ENCODE results near the gene RBBP8. TPM values are rescaled to one million over a fixed set of nuclear protein-coding genes. Genes with fewer than 3 reads are reported as not detected.

RBBP8 gene
- total and polyA plus RNA-seq, 2 experiments from 2014 or later, result 27.1 to 45.2 TPM

GRCh38 chr18:22964116-22964515 is 31.0 kb downstream of the RBBP8 start:
- DNase-seq, result no peak
- H3K79me2 ChIP-seq (ENCODE audit: insufficient read depth), result no peaks in the 10 kb centered on the region; the same call in 1 of the 2 replicates
- WGBS, 2 experiments (ENCODE audit: low coverage in 1 of 2, low lambda C conversion rate in 2 of 2, missing lambda C conversion rate in 2 of 2), result 88 to 91% methylated on average over 3 of the region's 3 CpGs
- no peaks in the 10 kb centered on the region for H3K9me2 ChIP-seq (ENCODE audit: insufficient read depth)
- H3K4me2 ChIP-seq (ENCODE audit: unreplicated experiment), result no peak overlapping the region
- no peaks in the 10 kb centered on the region for H3K9me3 ChIP-seq (ENCODE audit: low read depth)
- H3K27ac ChIP-seq, result no peak overlapping the region
- H3K4me1 ChIP-seq (ENCODE audit: insufficient read depth), result no peaks in the 10 kb centered on the region
- no peak for TF ChIP-seq EZH2 (IDR thresholded peaks at IDR 0.05; ENCODE audit: insufficient read depth, poor library complexity, severe bottlenecking)
- no peak for TF ChIP-seq EZH2phosphoT487 (IDR thresholded peaks at IDR 0.05; ENCODE audit: insufficient read depth, low read depth)
- H3K9ac ChIP-seq, result no peak overlapping the region
- no peak overlapping the region for H2AFZ ChIP-seq
- in situ Hi-C loops (cut with MboI), result no loop called here
- no peaks in the 10 kb centered on the region; the same call in 1 of the 2 replicates for H3F3A ChIP-seq (ENCODE audit: insufficient read depth)
- no peaks in the 10 kb centered on the region for H3K27me3 ChIP-seq (replicated peaks; ENCODE audit: insufficient read depth)
- H4K20me1 ChIP-seq (ENCODE audit: insufficient read depth), result no peaks in the 10 kb centered on the region; the same call in 1 of the 2 replicates
- no peaks in the 10 kb centered on the region for H3K36me3 ChIP-seq (ENCODE audit: low read depth)
- H3K4me3 ChIP-seq, result no peak overlapping the region

GRCh38 chr18:22964722-22965121 is 31.6 kb downstream of the RBBP8 start:
- H3K9me3 ChIP-seq (ENCODE audit: low read depth), result no peaks in the 10 kb centered on the region
- H3K4me2 ChIP-seq (ENCODE audit: unreplicated experiment), result no peak overlapping the region
- no peaks in the 10 kb centered on the region for H3K4me1 ChIP-seq (ENCODE audit: insufficient read depth)
- in situ Hi-C loops (cut with MboI), result no loop called here
- H3K36me3 ChIP-seq (ENCODE audit: low read depth), result no peaks in the 10 kb centered on the region; the same call in 1 of the 2 replicates
- H3K79me2 ChIP-seq (ENCODE audit: insufficient read depth), result no peaks in the 10 kb centered on the region; the same call in 1 of the 2 replicates
- no peaks in the 10 kb centered on the region for H3K27me3 ChIP-seq (replicated peaks; ENCODE audit: insufficient read depth)
- no peaks in the 10 kb centered on the region for H3F3A ChIP-seq (ENCODE audit: insufficient read depth)
- H2AFZ ChIP-seq, result no peak overlapping the region
- H3K4me3 ChIP-seq, result no peak overlapping the region
- no peak overlapping the region for H3K9ac ChIP-seq
- no peak for DNase-seq
- no peak overlapping the region for H3K27ac ChIP-seq
- TF ChIP-seq EZH2 (IDR thresholded peaks at IDR 0.05; ENCODE audit: insufficient read depth, poor library complexity, severe bottlenecking) (no peak), EZH2phosphoT487 (IDR thresholded peaks at IDR 0.05; ENCODE audit: insufficient read depth, low read depth) (no peak)
- H4K20me1 ChIP-seq (ENCODE audit: insufficient read depth), result no peaks in the 10 kb centered on the region; the same call in 1 of the 2 replicates
- H3K9me2 ChIP-seq (ENCODE audit: insufficient read depth), result no peaks in the 10 kb centered on the region

GRCh38 chr18:22971038-22971437 is 37.9 kb downstream of the RBBP8 start:
- Histone ChIP-seq H3K9ac (no peak overlapping the region), H3K4me2 (ENCODE audit: unreplicated experiment) (peak overlapping the region; percentile 13), H3K4me1 (ENCODE audit: insufficient read depth) (peaks cover 14% of the 10 kb centered on the region), H3K9me2 (ENCODE audit: insufficient read depth) (no peaks in the 10 kb centered on the region), H3F3A (ENCODE audit: insufficient read depth) (no peaks in the 10 kb centered on the region), H3K9me3 (ENCODE audit: low read depth) (no peaks in the 10 kb centered on the region), H3K4me3 (no peak overlapping the region), H4K20me1 (ENCODE audit: insufficient read depth) (no peaks in the 10 kb centered on the region), H2AFZ (no peak overlapping the region), H3K27ac (peak overlapping the region; percentile 12; the same call in 1 of the 2 replicates), H3K27me3 (replicated peaks; ENCODE audit: insufficient read depth) (no peaks in the 10 kb centered on the region), H3K36me3 (ENCODE audit: low read depth) (no peaks in the 10 kb centered on the region; the same call in 1 of the 2 replicates), H3K79me2 (ENCODE audit: insufficient read depth) (no peaks in the 10 kb centered on the region)
- in situ Hi-C loops (cut with MboI), result no loop called here
- TF ChIP-seq EZH2 (IDR thresholded peaks at IDR 0.05; ENCODE audit: insufficient read depth, poor library complexity, severe bottlenecking), result no peak
- no peak for TF ChIP-seq EZH2phosphoT487 (IDR thresholded peaks at IDR 0.05; ENCODE audit: insufficient read depth, low read depth)
- WGBS, 2 experiments (ENCODE audit: low coverage in 1 of 2, low lambda C conversion rate in 2 of 2, missing lambda C conversion rate in 2 of 2), result 74 to 75% methylated on average over 3 of the region's 3 CpGs
- peak; percentile 47 for DNase-seq

GRCh38 chr18:22974001-22974400 is 40.9 kb downstream of the RBBP8 start:
- H3F3A ChIP-seq (ENCODE audit: insufficient read depth), result peaks cover 7% of the 10 kb centered on the region; the same call in 1 of the 2 replicates
- no peak overlapping the region for H2AFZ ChIP-seq
- peak overlapping the region; percentile 10 for H3K4me2 ChIP-seq (ENCODE audit: unreplicated experiment)
- DNase-seq, result peak; percentile 29
- H3K27me3 ChIP-seq (replicated peaks; ENCODE audit: insufficient read depth), result no peaks in the 10 kb centered on the region
- no peaks in the 10 kb centered on the region for H3K79me2 ChIP-seq (ENCODE audit: insufficient read depth)
- no peak overlapping the region for H3K4me3 ChIP-seq
- in situ Hi-C loops (cut with MboI), result no loop called here
- no peak overlapping the region for H3K9ac ChIP-seq
- TF ChIP-seq EZH2 (IDR thresholded peaks at IDR 0.05; ENCODE audit: insufficient read depth, poor library complexity, severe bottlenecking) (no peak), EZH2phosphoT487 (IDR thresholded peaks at IDR 0.05; ENCODE audit: insufficient read depth, low read depth) (no peak)
- H4K20me1 ChIP-seq (ENCODE audit: insufficient read depth), result no peaks in the 10 kb centered on the region
- no peaks in the 10 kb centered on the region; the same call in 1 of the 2 replicates for H3K36me3 ChIP-seq (ENCODE audit: low read depth)
- no peak overlapping the region for H3K27ac ChIP-seq
- H3K9me2 ChIP-seq (ENCODE audit: insufficient read depth), result no peaks in the 10 kb centered on the region
- no peaks in the 10 kb centered on the region for H3K9me3 ChIP-seq (ENCODE audit: low read depth)
- peaks cover 27% of the 10 kb centered on the region for H3K4me1 ChIP-seq (ENCODE audit: insufficient read depth)

- peaks cover 27% of the 10 kb centered on the region for H3K4me1 ChIP-seq (ENCODE audit: insufficient read depth)
These were observed 41.6 kb downstream of the RBBP8 start for GRCh38 chr18:22974707-22975106.

More at GRCh38 chr18:22974707-22975106, 41.6 kb downstream of the RBBP8 start:
- in situ Hi-C loops (cut with MboI), result no loop called here
- Histone ChIP-seq H3K27ac (no peak overlapping the region), H3F3A (ENCODE audit: insufficient read depth) (peaks cover 7% of the 10 kb centered on the region; the same call in 1 of the 2 replicates), H3K9me2 (ENCODE audit: insufficient read depth) (no peaks in the 10 kb centered on the region), H3K79me2 (ENCODE audit: insufficient read depth) (no peaks in the 10 kb centered on the region), H3K4me2 (ENCODE audit: unreplicated experiment) (no peak overlapping the region), H3K9me3 (ENCODE audit: low read depth) (no peaks in the 10 kb centered on the region), H4K20me1 (ENCODE audit: insufficient read depth) (no peaks in the 10 kb centered on the region), H3K36me3 (ENCODE audit: low read depth) (no peaks in the 10 kb centered on the region; the same call in 1 of the 2 replicates), H2AFZ (no peak overlapping the region), H3K9ac (no peak overlapping the region), H3K27me3 (replicated peaks; ENCODE audit: insufficient read depth) (no peaks in the 10 kb centered on the region), H3K4me3 (no peak overlapping the region)
- no peak for TF ChIP-seq EZH2phosphoT487 (IDR thresholded peaks at IDR 0.05; ENCODE audit: insufficient read depth, low read depth)
- no peak for TF ChIP-seq EZH2 (IDR thresholded peaks at IDR 0.05; ENCODE audit: insufficient read depth, poor library complexity, severe bottlenecking)
- DNase-seq, result no peak
- 97% methylated on average over 5 of the region's 5 CpGs for WGBS, 2 experiments (ENCODE audit: low coverage in 1 of 2, low lambda C conversion rate in 2 of 2, missing lambda C conversion rate in 2 of 2)

Data from GM23248 (cell line).